GM23338 (cell line): ENCODE data around the gene KRT83. TPM values are rescaled to one million over a fixed set of nuclear protein-coding genes. Genes with fewer than 3 reads are reported as not detected.

Experiments
- ATAC-seq: fragments of 200-7000 bp; cut with Tn5 transposase; 3 replicates; pipeline ENCODE4 v1.9.1; 2020
- DNase-seq: peaks from one replicate; pipeline ENCODE4 v3.0.0-alpha.2; 2015; ENCODE audit warnings: low spot score
- H2AFZ ChIP-seq: fragments of 200-600 bp; sonication (generic); 2 replicates; pipeline ENCODE4 v1.8.0; 2016; ENCODE audit warnings: antibody characterized with exemption, mild to moderate bottlenecking, moderate library complexity
- H3F3A ChIP-seq: fragments of 200-600 bp; sonication (generic); replicated peaks from 2 replicates; pipeline ENCODE4 v1.8.0; 2017; ENCODE audit warnings: antibody characterized with exemption, mixed run types, low read depth
- H3K27ac ChIP-seq: fragments of 200-600 bp; sonication (generic); 2 replicates; pipeline ENCODE4 v1.6.1; 2016; ENCODE audit warnings: low read depth
- H3K27me3 ChIP-seq: fragments of 200-600 bp; sonication (generic); 2 replicates; pipeline ENCODE4 v1.8.0; 2016; ENCODE audit warnings: mild to moderate bottlenecking, mixed run types, moderate library complexity; ENCODE audit not compliant: insufficient read depth
- H3K36me3 ChIP-seq: fragments of 200-600 bp; sonication (generic); 2 replicates; pipeline ENCODE4 v1.8.0; 2016; ENCODE audit warnings: mild to moderate bottlenecking; ENCODE audit not compliant: insufficient read depth
- H3K4me1 ChIP-seq: fragments of 200-600 bp; sonication (generic); 2 replicates; pipeline ENCODE4 v1.8.0; 2016; ENCODE audit warnings: mild to moderate bottlenecking, moderate library complexity; ENCODE audit not compliant: insufficient read depth
- H3K4me2 ChIP-seq: fragments of 200-600 bp; sonication (generic); 2 replicates; pipeline ENCODE4 v1.7.1; 2017; ENCODE audit warnings: mixed run types
- H3K4me3 ChIP-seq: fragments of 200-600 bp; sonication (generic); 2 replicates; pipeline ENCODE4 v1.6.1; 2016; ENCODE audit warnings: mixed run types
- H3K79me2 ChIP-seq: fragments of 200-600 bp; sonication (generic); replicated peaks from 2 replicates; pipeline ENCODE4 v1.8.0; 2017; ENCODE audit warnings: mild to moderate bottlenecking; ENCODE audit not compliant: insufficient read depth
- H3K9me2 ChIP-seq: fragments of 200-600 bp; sonication (generic); 2 replicates; pipeline ENCODE4 v1.8.0; 2017; ENCODE audit not compliant: insufficient read depth
- H4K20me1 ChIP-seq: fragments of 200-600 bp; sonication (generic); replicated peaks from 2 replicates; pipeline ENCODE4 v1.8.0; 2017; ENCODE audit warnings: mild to moderate bottlenecking; ENCODE audit not compliant: insufficient read depth
- H3K27ac Mint-ChIP-seq: 2 replicates; pipeline ENCODE4 v1.8.0; 2020; ENCODE audit warnings: inconsistent platforms, mild to moderate bottlenecking, moderate library complexity, mixed read lengths
- H3K27me3 Mint-ChIP-seq: 3 replicates; pipeline ENCODE4 v1.8.0; 2022; ENCODE audit warnings: low read depth, mild to moderate bottlenecking, moderate library complexity, mixed read lengths, inconsistent platforms; ENCODE audit not compliant: insufficient read depth, poor library complexity
- H3K36me3 Mint-ChIP-seq: 3 replicates; pipeline ENCODE4 v1.8.0; 2021; ENCODE audit warnings: low read depth, mild to moderate bottlenecking, inconsistent platforms, moderate library complexity, mixed read lengths
- H3K4me1 Mint-ChIP-seq: 3 replicates; pipeline ENCODE4 v1.8.0; 2020; ENCODE audit warnings: mild to moderate bottlenecking, inconsistent platforms, mixed read lengths
- H3K4me3 Mint-ChIP-seq: 3 replicates; pipeline ENCODE4 v1.8.0; 2021; ENCODE audit warnings: moderate library complexity, mild to moderate bottlenecking, inconsistent platforms, mixed read lengths
- H3K9me3 Mint-ChIP-seq: 3 replicates; pipeline ENCODE4 v1.8.0; 2020; ENCODE audit warnings: moderate library complexity, mild to moderate bottlenecking, inconsistent platforms, mixed read lengths
- CREB1 ChIP-seq: fragments of 250-450 bp; sonication (Bioruptor Pico); IDR thresholded peaks from 2 replicates; pipeline ENCODE4 v1.5.0; 2020; ENCODE audit warnings: low read depth, mild to moderate bottlenecking, moderate library complexity
- CTCF ChIP-seq, 2 experiments: fragments of 200-600 bp in 1 of 2; sonication (generic) in 1 of 2; conservative IDR thresholded peaks; 2 replicates each; pipeline versions ENCODE4 v1.5.1 to v1.6.1; 2016 to 2017; ENCODE audit warnings: antibody characterized with exemption in 2 of 2, low read depth in 2 of 2, mild to moderate bottlenecking in 2 of 2, moderate library complexity in 1 of 2
- EZH2 ChIP-seq: fragments of 200-600 bp; sonication (generic); IDR thresholded peaks from one replicate; pipeline ENCODE4 v1.8.0; 2017; ENCODE audit warnings: antibody characterized with exemption, mild to moderate bottlenecking, low read depth; ENCODE audit not compliant: unreplicated experiment
- EZH2phosphoT487 ChIP-seq: fragments of 200-600 bp; sonication (generic); IDR thresholded peaks from one replicate; pipeline ENCODE4 v1.8.1; 2018; ENCODE audit warnings: antibody characterized with exemption; ENCODE audit not compliant: unreplicated experiment
- JUNB ChIP-seq: IDR thresholded peaks from one replicate; pipeline ENCODE4 v1.6.1; 2016; ENCODE audit warnings: antibody characterized with exemption; ENCODE audit not compliant: unreplicated experiment
- NANOG ChIP-seq: IDR thresholded peaks from 2 replicates; pipeline ENCODE4 v1.6.1; 2016; ENCODE audit warnings: antibody characterized with exemption, borderline replicate concordance
- POLR2AphosphoS5 ChIP-seq: IDR thresholded peaks from 2 replicates; pipeline ENCODE4 v1.6.1; 2016; ENCODE audit warnings: antibody characterized with exemption, low read depth
- REST ChIP-seq: IDR thresholded peaks from one replicate; pipeline ENCODE4 v1.6.1; 2018; ENCODE audit warnings: antibody characterized with exemption; ENCODE audit not compliant: unreplicated experiment
- STAT1 ChIP-seq: IDR thresholded peaks from one replicate; pipeline ENCODE4 v1.6.1; 2016; ENCODE audit warnings: antibody characterized with exemption; ENCODE audit not compliant: unreplicated experiment
- ZNF114 ChIP-seq: fragments of 250-450 bp; sonication (Bioruptor Pico); IDR thresholded peaks from 2 replicates; pipeline ENCODE4 v1.5.0; 2020; ENCODE audit warnings: mild to moderate bottlenecking, moderate library complexity
- ZNF331 ChIP-seq: fragments of 250-450 bp; sonication (Bioruptor Pico); IDR thresholded peaks from 2 replicates; pipeline ENCODE4 v1.5.0; 2020; ENCODE audit warnings: low read depth, mild to moderate bottlenecking, moderate library complexity
- polyA plus RNA-seq: library from polyadenylated mRNA; unstranded; fragments of >200 nt; fragmentation: Nextera tagmentation; extraction: Ambion mirVana; gene quantifications from 2 replicates; pipeline ENCODE4 v1.2.1, GENCODE V29; 2016
- total RNA-seq: library from RNA; depleted of rRNA; stranded (reverse); fragments of >200 nt; shearing (Covaris generic); gene quantifications from 2 replicates; pipeline ENCODE4 v1.2.3, GENCODE V29; 2014
- TF ChIP-seq, protein P1 (sequence below): fragments of 250-450 bp; sonication (Bioruptor Pico); IDR thresholded peaks from 2 replicates; pipeline ENCODE4 v1.5.0; 2020; ENCODE audit warnings: mild to moderate bottlenecking, moderate library complexity

The KRT83 gene
- total and polyA plus RNA-seq, 2 experiments from 2014 or later: not detected

DNA sequence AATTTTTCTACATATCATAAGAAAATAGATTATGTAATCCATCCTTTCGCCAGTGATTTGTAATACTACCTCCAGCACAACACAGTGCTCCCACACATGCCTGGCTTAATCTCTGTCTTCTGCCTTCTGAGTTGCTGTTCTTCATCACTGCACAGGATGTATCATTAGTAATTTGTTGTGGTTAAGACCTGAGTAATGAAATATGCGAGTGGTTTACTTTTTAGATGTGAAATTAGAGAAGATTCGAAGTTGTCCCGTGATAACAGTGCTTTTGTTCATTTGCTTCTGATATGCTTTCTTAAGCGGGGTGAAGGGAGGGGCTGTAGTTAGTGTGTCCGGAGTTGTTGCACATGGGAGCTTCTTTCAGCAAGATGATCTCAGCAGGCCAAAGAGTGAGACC lies 28.0 kb upstream of the KRT83 start:
- no peaks in the 10 kb centered on the region for H3K27me3 ChIP-seq
- H3K9me3 Mint-ChIP-seq: no peaks in the 10 kb centered on the region
- ATAC-seq: no peak

More for the DNA sequence above, 28.0 kb upstream of the KRT83 start:
- H3K4me3 ChIP-seq: no peak overlapping the region
- Mint-ChIP-seq H3K4me3 (no peak overlapping the region), H3K36me3 (no peaks in the 10 kb centered on the region), H3K27me3 (peaks cover 4% of the 10 kb centered on the region), H3K27ac (no peak overlapping the region), H3K4me1 (no peaks in the 10 kb centered on the region)
- no peak for DNase-seq
- H3K36me3 ChIP-seq: no peaks in the 10 kb centered on the region
- H3F3A ChIP-seq: no peaks in the 10 kb centered on the region
- TF ChIP-seq JUNB: no peak
- TF ChIP-seq, protein P1, sequence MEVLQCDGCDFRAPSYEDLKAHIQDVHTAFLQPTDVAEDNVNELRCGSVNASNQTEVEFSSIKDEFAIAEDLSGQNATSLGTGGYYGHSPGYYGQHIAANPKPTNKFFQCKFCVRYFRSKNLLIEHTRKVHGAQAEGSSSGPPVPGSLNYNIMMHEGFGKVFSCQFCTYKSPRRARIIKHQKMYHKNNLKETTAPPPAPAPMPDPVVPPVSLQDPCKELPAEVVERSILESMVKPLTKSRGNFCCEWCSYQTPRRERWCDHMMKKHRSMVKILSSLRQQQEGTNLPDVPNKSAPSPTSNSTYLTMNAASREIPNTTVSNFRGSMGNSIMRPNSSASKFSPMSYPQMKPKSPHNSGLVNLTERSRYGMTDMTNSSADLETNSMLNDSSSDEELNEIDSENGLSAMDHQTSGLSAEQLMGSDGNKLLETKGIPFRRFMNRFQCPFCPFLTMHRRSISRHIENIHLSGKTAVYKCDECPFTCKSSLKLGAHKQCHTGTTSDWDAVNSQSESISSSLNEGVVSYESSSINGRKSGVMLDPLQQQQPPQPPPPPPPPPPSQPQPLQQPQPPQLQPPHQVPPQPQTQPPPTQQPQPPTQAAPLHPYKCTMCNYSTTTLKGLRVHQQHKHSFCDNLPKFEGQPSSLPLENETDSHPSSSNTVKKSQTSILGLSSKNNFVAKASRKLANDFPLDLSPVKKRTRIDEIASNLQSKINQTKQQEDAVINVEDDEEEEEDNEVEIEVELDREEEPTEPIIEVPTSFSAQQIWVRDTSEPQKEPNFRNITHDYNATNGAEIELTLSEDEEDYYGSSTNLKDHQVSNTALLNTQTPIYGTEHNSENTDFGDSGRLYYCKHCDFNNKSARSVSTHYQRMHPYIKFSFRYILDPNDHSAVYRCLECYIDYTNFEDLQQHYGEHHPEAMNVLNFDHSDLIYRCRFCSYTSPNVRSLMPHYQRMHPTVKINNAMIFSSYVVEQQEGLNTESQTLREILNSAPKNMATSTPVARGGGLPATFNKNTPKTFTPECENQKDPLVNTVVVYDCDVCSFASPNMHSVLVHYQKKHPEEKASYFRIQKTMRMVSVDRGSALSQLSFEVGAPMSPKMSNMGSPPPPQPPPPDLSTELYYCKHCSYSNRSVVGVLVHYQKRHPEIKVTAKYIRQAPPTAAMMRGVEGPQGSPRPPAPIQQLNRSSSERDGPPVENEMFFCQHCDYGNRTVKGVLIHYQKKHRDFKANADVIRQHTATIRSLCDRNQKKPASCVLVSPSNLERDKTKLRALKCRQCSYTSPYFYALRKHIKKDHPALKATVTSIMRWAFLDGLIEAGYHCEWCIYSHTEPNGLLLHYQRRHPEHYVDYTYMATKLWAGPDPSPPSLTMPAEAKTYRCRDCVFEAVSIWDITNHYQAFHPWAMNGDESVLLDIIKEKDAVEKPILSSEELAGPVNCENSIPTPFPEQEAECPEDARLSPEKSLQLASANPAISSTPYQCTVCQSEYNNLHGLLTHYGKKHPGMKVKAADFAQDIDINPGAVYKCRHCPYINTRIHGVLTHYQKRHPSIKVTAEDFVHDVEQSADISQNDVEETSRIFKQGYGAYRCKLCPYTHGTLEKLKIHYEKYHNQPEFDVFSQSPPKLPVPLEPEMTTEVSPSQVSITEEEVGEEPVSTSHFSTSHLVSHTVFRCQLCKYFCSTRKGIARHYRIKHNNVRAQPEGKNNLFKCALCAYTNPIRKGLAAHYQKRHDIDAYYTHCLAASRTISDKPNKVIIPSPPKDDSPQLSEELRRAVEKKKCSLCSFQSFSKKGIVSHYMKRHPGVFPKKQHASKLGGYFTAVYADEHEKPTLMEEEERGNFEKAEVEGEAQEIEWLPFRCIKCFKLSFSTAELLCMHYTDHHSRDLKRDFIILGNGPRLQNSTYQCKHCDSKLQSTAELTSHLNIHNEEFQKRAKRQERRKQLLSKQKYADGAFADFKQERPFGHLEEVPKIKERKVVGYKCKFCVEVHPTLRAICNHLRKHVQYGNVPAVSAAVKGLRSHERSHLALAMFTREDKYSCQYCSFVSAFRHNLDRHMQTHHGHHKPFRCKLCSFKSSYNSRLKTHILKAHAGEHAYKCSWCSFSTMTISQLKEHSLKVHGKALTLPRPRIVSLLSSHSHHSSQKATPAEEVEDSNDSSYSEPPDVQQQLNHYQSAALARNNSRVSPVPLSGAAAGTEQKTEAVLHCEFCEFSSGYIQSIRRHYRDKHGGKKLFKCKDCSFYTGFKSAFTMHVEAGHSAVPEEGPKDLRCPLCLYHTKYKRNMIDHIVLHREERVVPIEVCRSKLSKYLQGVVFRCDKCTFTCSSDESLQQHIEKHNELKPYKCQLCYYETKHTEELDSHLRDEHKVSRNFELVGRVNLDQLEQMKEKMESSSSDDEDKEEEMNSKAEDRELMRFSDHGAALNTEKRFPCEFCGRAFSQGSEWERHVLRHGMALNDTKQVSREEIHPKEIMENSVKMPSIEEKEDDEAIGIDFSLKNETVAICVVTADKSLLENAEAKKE: no peak
- no peak for TF ChIP-seq NANOG
- TF ChIP-seq CTCF (conservative IDR thresholded peaks at IDR 0.05; ENCODE audit: low read depth in 2 of 2): no peak
- TF ChIP-seq CREB1 (CRISPR knock-in tag): no peak
- TF ChIP-seq ZNF331 (CRISPR knock-in tag): no peak
- no peak for TF ChIP-seq EZH2
- no peak for TF ChIP-seq STAT1
- TF ChIP-seq ZNF114 (CRISPR knock-in tag): no peak
- no peak for TF ChIP-seq EZH2phosphoT487
- no peak for TF ChIP-seq REST
- TF ChIP-seq POLR2AphosphoS5: no peak
- no peaks in the 10 kb centered on the region for H3K4me1 ChIP-seq
- H3K4me2 ChIP-seq: no peak overlapping the region
- H4K20me1 ChIP-seq: no peaks in the 10 kb centered on the region; the same call in 1 of the 2 replicates
- H3K9me2 ChIP-seq: no peaks in the 10 kb centered on the region
- H3K79me2 ChIP-seq: no peaks in the 10 kb centered on the region
- no peak overlapping the region for H2AFZ ChIP-seq
- H3K27ac ChIP-seq: no peak overlapping the region
